ENCODE data around the gene ACVR1B.

DNA sequence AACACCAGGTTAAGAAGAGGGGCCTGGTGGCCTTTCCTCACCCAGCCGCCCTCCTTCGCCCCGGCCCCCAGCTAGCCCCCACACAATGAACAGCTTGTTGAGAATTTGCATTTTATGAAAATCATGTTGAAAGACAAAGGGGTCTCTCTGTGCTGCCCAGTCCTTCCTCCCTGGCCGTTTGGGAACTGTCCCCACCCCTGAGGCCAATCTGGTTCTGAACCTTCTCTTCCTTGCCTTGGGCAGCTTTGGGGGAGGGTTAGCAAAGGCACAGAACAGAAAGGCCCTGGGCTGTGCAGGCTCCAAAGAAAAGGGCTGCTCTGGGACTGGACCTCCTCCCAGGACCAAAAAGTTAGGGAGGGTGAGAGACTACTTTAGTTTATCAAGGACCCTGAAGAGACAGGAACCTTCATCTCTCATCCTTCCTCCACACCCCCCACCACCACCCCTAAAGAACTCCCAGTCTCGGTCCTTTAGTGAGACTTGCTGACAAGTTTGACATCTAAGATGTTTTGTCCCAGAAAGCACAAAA, 56.5 kb downstream of the ACVR1B start:
- TF ChIP-seq, protein P1, sequence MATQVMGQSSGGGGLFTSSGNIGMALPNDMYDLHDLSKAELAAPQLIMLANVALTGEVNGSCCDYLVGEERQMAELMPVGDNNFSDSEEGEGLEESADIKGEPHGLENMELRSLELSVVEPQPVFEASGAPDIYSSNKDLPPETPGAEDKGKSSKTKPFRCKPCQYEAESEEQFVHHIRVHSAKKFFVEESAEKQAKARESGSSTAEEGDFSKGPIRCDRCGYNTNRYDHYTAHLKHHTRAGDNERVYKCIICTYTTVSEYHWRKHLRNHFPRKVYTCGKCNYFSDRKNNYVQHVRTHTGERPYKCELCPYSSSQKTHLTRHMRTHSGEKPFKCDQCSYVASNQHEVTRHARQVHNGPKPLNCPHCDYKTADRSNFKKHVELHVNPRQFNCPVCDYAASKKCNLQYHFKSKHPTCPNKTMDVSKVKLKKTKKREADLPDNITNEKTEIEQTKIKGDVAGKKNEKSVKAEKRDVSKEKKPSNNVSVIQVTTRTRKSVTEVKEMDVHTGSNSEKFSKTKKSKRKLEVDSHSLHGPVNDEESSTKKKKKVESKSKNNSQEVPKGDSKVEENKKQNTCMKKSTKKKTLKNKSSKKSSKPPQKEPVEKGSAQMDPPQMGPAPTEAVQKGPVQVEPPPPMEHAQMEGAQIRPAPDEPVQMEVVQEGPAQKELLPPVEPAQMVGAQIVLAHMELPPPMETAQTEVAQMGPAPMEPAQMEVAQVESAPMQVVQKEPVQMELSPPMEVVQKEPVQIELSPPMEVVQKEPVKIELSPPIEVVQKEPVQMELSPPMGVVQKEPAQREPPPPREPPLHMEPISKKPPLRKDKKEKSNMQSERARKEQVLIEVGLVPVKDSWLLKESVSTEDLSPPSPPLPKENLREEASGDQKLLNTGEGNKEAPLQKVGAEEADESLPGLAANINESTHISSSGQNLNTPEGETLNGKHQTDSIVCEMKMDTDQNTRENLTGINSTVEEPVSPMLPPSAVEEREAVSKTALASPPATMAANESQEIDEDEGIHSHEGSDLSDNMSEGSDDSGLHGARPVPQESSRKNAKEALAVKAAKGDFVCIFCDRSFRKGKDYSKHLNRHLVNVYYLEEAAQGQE (IDR thresholded peaks at IDR 0.05; ENCODE audit: insufficient read depth in 1 of 2, low read depth in 2 of 2, low read length in 2 of 2), result no peak
- TF ChIP-seq POLR2AphosphoS5 (IDR thresholded peaks at IDR 0.05; ENCODE audit: low read depth, low read length) (no peak), FOXP2 (optimal IDR thresholded peaks at IDR 0.05; ENCODE audit: borderline replicate concordance, extremely low read depth, extremely low read length, insufficient read depth) (no peak)

Data from PFSK-1 (cell line).